Sigmoid colon (tissue), 3 donors: ENCODE measurements around the gene SNUPN.

ENCODE experiments used
- POLR2A ChIP-seq, 2 donors: fragments of 450-650 bp; IDR thresholded peaks; one replicate each; pipeline ENCODE4 v1.6.1; 2016; ENCODE audit warnings: antibody characterized with exemption in 2 of 2, mild to moderate bottlenecking in 2 of 2, moderate library complexity in 2 of 2
- TF ChIP-seq, protein P1 (sequence below), 4 experiments: fragments of 450-650 bp in 3 of 4; fragments of 200-600 bp in 1 of 4; IDR thresholded peaks; one replicate each; pipeline ENCODE4 v1.5.1; 2016 to 2019; ENCODE audit warnings: antibody characterized with exemption in 4 of 4, mild to moderate bottlenecking in 3 of 4, moderate library complexity in 2 of 4

DNA sequence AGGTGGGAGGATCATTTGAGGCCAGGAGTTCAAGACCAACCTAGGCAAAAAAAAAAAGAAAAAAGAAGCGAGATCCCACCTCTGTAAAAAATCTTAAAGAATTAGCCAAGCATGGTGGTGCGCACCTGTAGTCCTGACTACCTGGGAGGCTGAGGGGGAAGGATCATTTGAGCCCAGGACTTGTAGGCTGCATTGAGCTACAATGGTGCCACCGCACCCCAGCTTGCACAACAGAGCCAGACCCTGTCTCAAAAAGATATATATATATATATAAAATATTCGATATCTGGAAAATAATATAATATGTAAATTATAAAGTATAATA, 15.6 kb upstream of the SNUPN start:
- TF ChIP-seq POLR2A (IDR thresholded peaks at IDR 0.05) = no peak
- TF ChIP-seq, protein P1, sequence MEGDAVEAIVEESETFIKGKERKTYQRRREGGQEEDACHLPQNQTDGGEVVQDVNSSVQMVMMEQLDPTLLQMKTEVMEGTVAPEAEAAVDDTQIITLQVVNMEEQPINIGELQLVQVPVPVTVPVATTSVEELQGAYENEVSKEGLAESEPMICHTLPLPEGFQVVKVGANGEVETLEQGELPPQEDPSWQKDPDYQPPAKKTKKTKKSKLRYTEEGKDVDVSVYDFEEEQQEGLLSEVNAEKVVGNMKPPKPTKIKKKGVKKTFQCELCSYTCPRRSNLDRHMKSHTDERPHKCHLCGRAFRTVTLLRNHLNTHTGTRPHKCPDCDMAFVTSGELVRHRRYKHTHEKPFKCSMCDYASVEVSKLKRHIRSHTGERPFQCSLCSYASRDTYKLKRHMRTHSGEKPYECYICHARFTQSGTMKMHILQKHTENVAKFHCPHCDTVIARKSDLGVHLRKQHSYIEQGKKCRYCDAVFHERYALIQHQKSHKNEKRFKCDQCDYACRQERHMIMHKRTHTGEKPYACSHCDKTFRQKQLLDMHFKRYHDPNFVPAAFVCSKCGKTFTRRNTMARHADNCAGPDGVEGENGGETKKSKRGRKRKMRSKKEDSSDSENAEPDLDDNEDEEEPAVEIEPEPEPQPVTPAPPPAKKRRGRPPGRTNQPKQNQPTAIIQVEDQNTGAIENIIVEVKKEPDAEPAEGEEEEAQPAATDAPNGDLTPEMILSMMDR (IDR thresholded peaks at IDR 0.05) = no peak
